Spinal cord (tissue), 10 donors: ENCODE measurements around the gene RETREG1. TPM values are rescaled to one million over a fixed set of nuclear protein-coding genes. Genes with fewer than 3 reads are reported as not detected.

Experiments
- DNase-seq, 6 donors: peaks; one replicate each; pipeline versions ENCODE4 v3.0.0 to v3.0.0-alpha.2; 2013 to 2015; ENCODE audit warnings: low spot score in 6 of 6, low read depth in 4 of 6
- H3K27ac ChIP-seq: one replicate; pipeline ENCODE4 v1.5.1; 2013; ENCODE audit warnings: low read depth, low read length, control low read depth
- H3K27me3 ChIP-seq: one replicate; pipeline ENCODE4 v1.6.1; 2013; ENCODE audit warnings: low read length; ENCODE audit not compliant: control insufficient read depth, insufficient read depth
- H3K36me3 ChIP-seq: one replicate; pipeline ENCODE4 v1.6.1; 2013; ENCODE audit warnings: low read length; ENCODE audit not compliant: control insufficient read depth, insufficient read depth
- H3K4me1 ChIP-seq: one replicate; pipeline ENCODE4 v1.6.1; 2013; ENCODE audit warnings: low read length; ENCODE audit not compliant: control insufficient read depth, insufficient read depth
- H3K4me3 ChIP-seq: one replicate; pipeline ENCODE4 v1.5.1; 2013; ENCODE audit warnings: low read depth, low read length, control low read depth
- H3K9me3 ChIP-seq: one replicate; pipeline ENCODE4 v1.6.1; 2013; ENCODE audit warnings: low read length; ENCODE audit not compliant: control insufficient read depth, insufficient read depth
- WGBS: methylation state at CpG from one replicate; pipeline ENCODE4 v1.1.5; 2013; ENCODE audit warnings: missing lambda C conversion rate; ENCODE audit not compliant: insufficient coverage; 5-methylcytosine and 5-hydroxymethylcytosine counted together
- polyA plus RNA-seq, 2 donors: library from polyadenylated mRNA; unstranded; fragments of 120-200 nt; gene quantifications; one replicate each; pipeline ENCODE4 v1.2.1, GENCODE V29; 2013; ENCODE audit not compliant: insufficient read length in 2 of 2
- small RNA-seq: library from RNA; depleted of rRNA; stranded (forward); fragments of <200 nt; gene quantifications from one replicate; pipeline ENCODE3, GENCODE V24; 2014; ENCODE audit warnings: low replicate concordance
- total RNA-seq, 2 donors: library from RNA; depleted of rRNA in 1 of 2; stranded (reverse); fragments of 120-200 nt in 1 of 2; fragments of >200 nt in 1 of 2; gene quantifications; one replicate each; pipeline versions ENCODE4 v1.2.3 to v1.2.4, GENCODE V29; 2013 to 2014
- donor health status: healthy.

RETREG1 gene
- total and polyA plus RNA-seq, 4 donors: 42.0 to 120 (median 56.6) TPM

DNA sequence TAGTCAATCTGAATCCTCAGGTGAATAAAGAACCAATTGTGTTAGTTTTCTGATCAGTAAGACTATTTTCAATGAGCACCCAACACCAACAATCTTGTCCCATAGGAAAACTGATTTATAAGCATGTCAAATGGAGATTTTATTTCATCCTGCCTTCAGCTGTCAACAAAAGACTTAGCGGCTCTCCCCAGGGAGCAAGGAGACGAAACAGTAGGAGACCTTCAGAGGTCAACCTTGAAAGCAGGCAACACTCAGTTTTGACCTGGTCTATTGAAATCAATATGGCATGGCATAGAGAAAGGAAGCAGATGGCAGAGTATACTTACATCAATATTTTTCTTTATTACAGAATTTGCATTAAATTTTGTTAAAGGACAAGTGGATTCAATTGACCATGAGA lies 185.3 kb downstream of the RETREG1 start:
- no CpG with 5 or more reads among the region's 2 CpGs for WGBS
- Histone ChIP-seq H3K4me3 (no peak overlapping the region), H3K9me3 (no peaks in the 10 kb centered on the region), H3K4me1 (peaks cover 5% of the 10 kb centered on the region), H3K36me3 (no peaks in the 10 kb centered on the region), H3K27ac (no peak overlapping the region), H3K27me3 (no peaks in the 10 kb centered on the region)
- no peak for DNase-seq

- WGBS: 80% methylated on average over 1 of the region's 7 CpGs
- Histone ChIP-seq H3K36me3 (no peaks in the 10 kb centered on the region), H3K9me3 (no peaks in the 10 kb centered on the region), H3K4me3 (no peak overlapping the region), H3K27ac (no peak overlapping the region), H3K27me3 (no peaks in the 10 kb centered on the region), H3K4me1 (peaks cover 5% of the 10 kb centered on the region)
- no peak for DNase-seq
These were observed 186.3 kb downstream of the RETREG1 start for GRCh38 chr5:16430349-16431089.

- no peak for DNase-seq
- no peak overlapping the region for H3K27ac ChIP-seq
- no peak overlapping the region for H3K4me3 ChIP-seq
- H3K27me3 ChIP-seq: no peaks in the 10 kb centered on the region
- H3K9me3 ChIP-seq: no peaks in the 10 kb centered on the region
- WGBS: 40% methylated on average over 1 of the region's 4 CpGs
- H3K36me3 ChIP-seq: no peaks in the 10 kb centered on the region
- H3K4me1 ChIP-seq: peaks cover 5% of the 10 kb centered on the region
These were observed 188.4 kb downstream of the RETREG1 start for GRCh38 chr5:16428359-16428758.

- no peaks in the 10 kb centered on the region for H3K27me3 ChIP-seq
- peak; percentile 13 to 93 (median 50) for DNase-seq
- H3K36me3 ChIP-seq: no peaks in the 10 kb centered on the region
- H3K27ac ChIP-seq: no peak overlapping the region
- peaks cover 5% of the 10 kb centered on the region for H3K4me1 ChIP-seq
- WGBS: 25% methylated on average over 9 of the region's 11 CpGs
- H3K4me3 ChIP-seq: no peak overlapping the region
- no peaks in the 10 kb centered on the region for H3K9me3 ChIP-seq
These were observed 189.2 kb downstream of the RETREG1 start for GRCh38 chr5:16427587-16427986.

Small RNA genes within 50 kb of the gene (small RNA-seq; reads per million reads assigned to genes)
- gene RF00019: not detected

Other genes starting within 250 kb of the RETREG1 start
- 10 to 100 TPM; 21.9 to 29.4 TPM for gene ZNF622, start 151.2 kb downstream of the RETREG1 start, total RNA-seq
- gene ZNF622, start 151.2 kb downstream of the RETREG1 start, polyA plus RNA-seq: 10 to 100 TPM; 25.9 to 26.3 TPM